Esophagus muscularis mucosa (tissue), 4 donors: Measurements from ENCODE around the gene FAM227B. TPM values are rescaled to one million over a fixed set of nuclear protein-coding genes. Genes with fewer than 3 reads are reported as not detected.

Experiments
- DNase-seq: peaks from one replicate; pipeline ENCODE4 v3.0.0-alpha.2; 2017; ENCODE audit errors: extremely low spot score
- H3K27ac ChIP-seq, 4 donors: fragments of 200-600 bp; sonication (generic); replicated peaks in 1 of 4; 1 replicate in 3 of 4; 2 replicates in 1 of 4; pipeline ENCODE4 v1.5.1; 2016 to 2019; ENCODE audit warnings: mild to moderate bottlenecking in 1 of 4
- H3K27me3 ChIP-seq, 4 donors: fragments of 200-600 bp; sonication (generic); one replicate each; pipeline versions ENCODE4 v1.5.1 to v1.6.0; 2016 to 2019
- H3K36me3 ChIP-seq, 4 donors: fragments of 200-600 bp; sonication (generic); one replicate each; pipeline ENCODE4 v1.5.1; 2016 to 2019
- H3K4me1 ChIP-seq, 4 donors: fragments of 200-600 bp; sonication (generic); one replicate each; pipeline ENCODE4 v1.5.1; 2016 to 2019
- H3K4me3 ChIP-seq, 4 donors: fragments of 200-600 bp; sonication (generic); 1 replicate in 2 of 4; 2 replicates in 2 of 4; pipeline ENCODE4 v1.5.1; 2016 to 2019; ENCODE audit warnings: mild to moderate bottlenecking in 4 of 4, moderate library complexity in 1 of 4
- H3K9me3 ChIP-seq, 4 donors: fragments of 200-600 bp; sonication (generic); 1 replicate in 3 of 4; 2 replicates in 1 of 4; pipeline ENCODE4 v1.5.1; 2016 to 2019
- EP300 ChIP-seq: sonication (generic); formaldehyde crosslinking; IDR thresholded peaks from one replicate; pipeline ENCODE4 v1.6.1; 2017; ENCODE audit warnings: antibody characterized with exemption
- POLR2A ChIP-seq: fragments of 450-650 bp; IDR thresholded peaks from one replicate; pipeline ENCODE4 v1.6.1; 2017; ENCODE audit warnings: antibody characterized with exemption, moderate library complexity, mild to moderate bottlenecking, low read depth
- POLR2AphosphoS5 ChIP-seq, 2 donors: sonication (generic); formaldehyde crosslinking; IDR thresholded peaks; one replicate each; pipeline ENCODE4 v1.6.1; 2017; ENCODE audit warnings: antibody characterized with exemption in 2 of 2
- WGBS: methylation state at CpG from one replicate; pipeline ENCODE4 v1.1.5; 2018; 5-methylcytosine and 5-hydroxymethylcytosine counted together
- intact Hi-C: fragments of 100-400 bp; cut with DNase I; formaldehyde crosslinking; loops from one replicate; pipeline ENCODE4 v1.15.1; 2023
- total RNA-seq, 4 donors: library from RNA; depleted of rRNA; stranded (reverse); fragments of >200 nt; gene quantifications; one replicate each; pipeline versions ENCODE4 v1.1.0 to v1.2.1, GENCODE V29; 2016
- TF ChIP-seq, protein P1 (sequence below), 3 experiments: fragments of 200-600 bp in 2 of 3; fragments of 450-650 bp in 1 of 3; sonication (generic) in 2 of 3; IDR thresholded peaks; one replicate each; pipeline ENCODE4 v1.5.1; 2017 to 2019; ENCODE audit warnings: antibody characterized with exemption in 3 of 3, mild to moderate bottlenecking in 2 of 3, moderate library complexity in 1 of 3

The FAM227B gene
- total RNA-seq, 4 donors from 2014 or later: 5.8 to 13.7 (median 10.3) TPM

DNA sequence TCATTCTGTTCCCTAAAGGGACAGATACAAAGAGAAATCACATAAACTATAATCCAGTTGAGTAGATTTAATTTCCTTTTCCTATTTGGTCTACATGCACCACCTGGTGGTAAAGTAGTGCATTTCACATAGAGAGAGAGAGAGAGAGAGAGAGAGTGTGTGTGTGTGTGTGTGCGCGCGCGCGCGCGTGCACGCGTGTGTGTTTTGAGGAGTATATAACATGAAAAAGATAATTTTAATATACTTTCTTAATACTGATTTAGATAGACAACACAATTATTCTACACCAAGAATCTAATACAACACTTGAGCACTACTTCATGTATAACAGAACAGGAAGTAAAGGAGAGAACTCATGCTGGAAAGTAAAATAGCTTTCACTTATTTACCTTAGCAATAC, 198.6 kb downstream of the FAM227B start:
- Histone ChIP-seq H3K27me3 (no peaks in the 10 kb centered on the region), H3K36me3 (no peaks in the 10 kb centered on the region), H3K27ac (peak overlapping the region; percentile 65 to 75 (median 72)), H3K4me3 (peak overlapping the region; percentile 50 to 66 (median 58)), H3K9me3 (no peaks in the 10 kb centered on the region), H3K4me1 (peaks cover 0 to 17% (median 8%) of the 10 kb centered on the region in 4 donors)
- WGBS: 20% methylated on average over 9 of the region's 9 CpGs
- TF ChIP-seq, protein P1, sequence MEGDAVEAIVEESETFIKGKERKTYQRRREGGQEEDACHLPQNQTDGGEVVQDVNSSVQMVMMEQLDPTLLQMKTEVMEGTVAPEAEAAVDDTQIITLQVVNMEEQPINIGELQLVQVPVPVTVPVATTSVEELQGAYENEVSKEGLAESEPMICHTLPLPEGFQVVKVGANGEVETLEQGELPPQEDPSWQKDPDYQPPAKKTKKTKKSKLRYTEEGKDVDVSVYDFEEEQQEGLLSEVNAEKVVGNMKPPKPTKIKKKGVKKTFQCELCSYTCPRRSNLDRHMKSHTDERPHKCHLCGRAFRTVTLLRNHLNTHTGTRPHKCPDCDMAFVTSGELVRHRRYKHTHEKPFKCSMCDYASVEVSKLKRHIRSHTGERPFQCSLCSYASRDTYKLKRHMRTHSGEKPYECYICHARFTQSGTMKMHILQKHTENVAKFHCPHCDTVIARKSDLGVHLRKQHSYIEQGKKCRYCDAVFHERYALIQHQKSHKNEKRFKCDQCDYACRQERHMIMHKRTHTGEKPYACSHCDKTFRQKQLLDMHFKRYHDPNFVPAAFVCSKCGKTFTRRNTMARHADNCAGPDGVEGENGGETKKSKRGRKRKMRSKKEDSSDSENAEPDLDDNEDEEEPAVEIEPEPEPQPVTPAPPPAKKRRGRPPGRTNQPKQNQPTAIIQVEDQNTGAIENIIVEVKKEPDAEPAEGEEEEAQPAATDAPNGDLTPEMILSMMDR (IDR thresholded peaks at IDR 0.05): peak; percentile 80 to 89 (median 83)
- TF ChIP-seq EP300 (no peak), POLR2AphosphoS5 (IDR thresholded peaks at IDR 0.05) (peak in 1 of 2 donors; percentile 48), POLR2A (no peak)
- intact Hi-C loops: loop anchor here (2.0 to 10.0 kb wide), 5 partner anchors 185 to 725 kb away; no protein-coding TSS in a partner anchor
- no peak for DNase-seq

- TF ChIP-seq POLR2AphosphoS5 (IDR thresholded peaks at IDR 0.05) (no peak), EP300 (no peak), POLR2A (no peak)
- TF ChIP-seq, protein P1 (IDR thresholded peaks at IDR 0.05): no peak
- no peaks in the 10 kb centered on the region for H3K9me3 ChIP-seq
- no peaks in the 10 kb centered on the region for H3K27me3 ChIP-seq
- intact Hi-C loops: no loop called here
- WGBS: 91% methylated on average over 1 of the region's 1 CpG
- H3K27ac ChIP-seq: no peak overlapping the region
- DNase-seq: no peak
- peaks cover 0 to 13% (median 8%) of the 10 kb centered on the region in 4 donors for H3K4me1 ChIP-seq
- no peak overlapping the region for H3K4me3 ChIP-seq
- no peaks in the 10 kb centered on the region for H3K36me3 ChIP-seq
Measured at GRCh38 chr15:49418811-49419210, 201.8 kb downstream of the FAM227B start.

- WGBS: 50% methylated on average over 1 of the region's 1 CpG
- intact Hi-C loops: no loop called here
- DNase-seq: no peak
- Histone ChIP-seq H3K27me3 (no peaks in the 10 kb centered on the region), H3K4me1 (no peaks in the 10 kb centered on the region), H3K27ac (no peak overlapping the region), H3K4me3 (no peak overlapping the region), H3K36me3 (no peaks in the 10 kb centered on the region), H3K9me3 (no peaks in the 10 kb centered on the region)
- TF ChIP-seq POLR2A (no peak), POLR2AphosphoS5 (IDR thresholded peaks at IDR 0.05) (no peak)
- TF ChIP-seq, protein P1 (IDR thresholded peaks at IDR 0.05): no peak
Measured at GRCh38 chr15:49415638-49416037, 205.0 kb downstream of the FAM227B start.

GRCh38 chr15:49415149-49415548, 205.5 kb downstream of the FAM227B start:
- Histone ChIP-seq H3K27me3 (no peaks in the 10 kb centered on the region), H3K4me1 (no peaks in the 10 kb centered on the region), H3K4me3 (no peak overlapping the region), H3K9me3 (no peaks in the 10 kb centered on the region), H3K27ac (no peak overlapping the region), H3K36me3 (no peaks in the 10 kb centered on the region)
- TF ChIP-seq, protein P1 (IDR thresholded peaks at IDR 0.05): no peak
- no peak for TF ChIP-seq POLR2AphosphoS5 (IDR thresholded peaks at IDR 0.05)
- TF ChIP-seq POLR2A: no peak
- no peak for TF ChIP-seq EP300
- no peak for DNase-seq
- intact Hi-C loops: no loop called here

DNA sequence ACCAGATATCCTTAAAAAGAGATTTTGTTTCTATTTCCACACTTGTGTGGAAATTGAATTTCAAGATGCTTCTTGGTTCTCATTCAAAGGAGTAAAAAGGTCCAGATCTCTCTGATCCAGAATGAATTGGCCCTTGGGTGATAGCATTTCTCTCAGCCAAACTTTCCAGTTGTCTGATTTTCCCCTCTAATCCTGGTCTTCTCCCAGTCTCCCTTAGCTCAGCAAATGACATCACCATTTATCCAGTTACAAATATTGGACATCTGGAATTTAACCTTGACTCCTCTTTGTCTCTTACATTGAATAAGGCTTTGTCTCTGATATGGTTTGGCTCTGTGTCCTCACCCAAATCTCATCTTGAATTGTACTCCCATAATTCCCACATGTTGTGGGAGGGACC, 207.8 kb downstream of the FAM227B start:
- Histone ChIP-seq H3K4me3 (no peak overlapping the region), H3K36me3 (no peaks in the 10 kb centered on the region), H3K9me3 (no peaks in the 10 kb centered on the region), H3K4me1 (no peaks in the 10 kb centered on the region), H3K27me3 (no peaks in the 10 kb centered on the region), H3K27ac (no peak overlapping the region)
- intact Hi-C loops: no loop called here
- no peak for DNase-seq
- TF ChIP-seq, protein P1 (IDR thresholded peaks at IDR 0.05): no peak
- TF ChIP-seq EP300 (no peak), POLR2AphosphoS5 (IDR thresholded peaks at IDR 0.05) (no peak), POLR2A (no peak)
